ENCODE results near the gene ZNF385D.

- TF ChIP-seq CTCF (IDR thresholded peaks at IDR 0.05) (no peak), POLR2A (IDR thresholded peaks at IDR 0.05) (no peak), POLR2AphosphoS5 (IDR thresholded peaks at IDR 0.05) (no peak)
These were observed 269.0 kb downstream of the ZNF385D start for GRCh38 chr3:21481991-21482390.
